Loucy (cell line): Measurements from ENCODE around the gene HBS1L.

ENCODE experiments used
- EZH2phosphoT487 ChIP-seq: fragments of 200-600 bp; IDR thresholded peaks from 2 replicates; pipeline ENCODE4 v1.6.1; 2018; ENCODE audit warnings: antibody characterized with exemption, mild to moderate bottlenecking, moderate library complexity, borderline replicate concordance
- TF ChIP-seq, protein P1 (sequence below): fragments of 200-600 bp; sonication (generic); conservative IDR thresholded peaks from 2 replicates; pipeline ENCODE4 v1.5.1; 2014; ENCODE audit warnings: mild to moderate bottlenecking, antibody characterized with exemption, low read length

DNA sequence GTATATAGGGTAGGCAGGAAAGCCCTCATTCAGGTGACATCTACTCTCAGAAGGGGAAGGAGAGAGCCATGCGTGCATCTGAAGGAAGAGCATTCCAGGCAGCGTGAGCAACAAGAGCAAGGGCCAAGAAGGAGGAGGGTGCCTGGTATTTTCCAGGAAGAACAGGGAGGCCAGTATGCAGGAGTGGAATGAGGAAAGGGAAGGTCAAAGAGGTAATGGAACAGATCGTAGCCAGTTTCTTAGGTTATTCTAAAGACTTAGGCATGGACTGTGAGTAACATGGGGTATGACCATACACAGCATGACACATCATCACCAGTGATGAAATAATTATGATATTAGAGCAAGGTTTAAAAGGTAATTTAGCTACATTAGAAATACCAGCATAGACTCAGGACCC, 128.8 kb downstream of the HBS1L start:
- TF ChIP-seq, protein P1, sequence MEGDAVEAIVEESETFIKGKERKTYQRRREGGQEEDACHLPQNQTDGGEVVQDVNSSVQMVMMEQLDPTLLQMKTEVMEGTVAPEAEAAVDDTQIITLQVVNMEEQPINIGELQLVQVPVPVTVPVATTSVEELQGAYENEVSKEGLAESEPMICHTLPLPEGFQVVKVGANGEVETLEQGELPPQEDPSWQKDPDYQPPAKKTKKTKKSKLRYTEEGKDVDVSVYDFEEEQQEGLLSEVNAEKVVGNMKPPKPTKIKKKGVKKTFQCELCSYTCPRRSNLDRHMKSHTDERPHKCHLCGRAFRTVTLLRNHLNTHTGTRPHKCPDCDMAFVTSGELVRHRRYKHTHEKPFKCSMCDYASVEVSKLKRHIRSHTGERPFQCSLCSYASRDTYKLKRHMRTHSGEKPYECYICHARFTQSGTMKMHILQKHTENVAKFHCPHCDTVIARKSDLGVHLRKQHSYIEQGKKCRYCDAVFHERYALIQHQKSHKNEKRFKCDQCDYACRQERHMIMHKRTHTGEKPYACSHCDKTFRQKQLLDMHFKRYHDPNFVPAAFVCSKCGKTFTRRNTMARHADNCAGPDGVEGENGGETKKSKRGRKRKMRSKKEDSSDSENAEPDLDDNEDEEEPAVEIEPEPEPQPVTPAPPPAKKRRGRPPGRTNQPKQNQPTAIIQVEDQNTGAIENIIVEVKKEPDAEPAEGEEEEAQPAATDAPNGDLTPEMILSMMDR = no peak
- TF ChIP-seq EZH2phosphoT487 = no peak
